GM21390 (cell line): ENCODE data around the gene CD63.

ENCODE experiments used
- ATAC-seq: cut with Tn5 transposase; IDR thresholded peaks from one replicate; pipeline ENCODE4 v1.9.1; 2021; ENCODE audit not compliant: unreplicated experiment

The CD63 gene

GRCh38 chr12:55722948-55723347 lies 5.9 kb downstream of the CD63 start:
- ATAC-seq, result no peak

- no peak for ATAC-seq
These were observed 7.1 kb downstream of the CD63 start for GRCh38 chr12:55721601-55722213.

- no peak for ATAC-seq
These were observed 7.8 kb downstream of the CD63 start for GRCh38 chr12:55720894-55721444.

GRCh38 chr12:55720071-55720564 lies 8.7 kb downstream of the CD63 start, which contains the start of gene RDH5:
RDH5 (plus strand) TSS chr12:55720393; CDS start chr12:55721185, 792 bp downstream.
- no peak for ATAC-seq

- ATAC-seq, result no peak
These were observed 9.4 kb downstream of the CD63 start for GRCh38 chr12:55719371-55719770.

- no peak for ATAC-seq
These were observed 10.1 kb downstream of the CD63 start for GRCh38 chr12:55718624-55719275.

GRCh38 chr12:55718015-55718414 lies 10.8 kb downstream of the CD63 start:
- ATAC-seq, result no peak

GRCh38 chr12:55717011-55718007 lies 11.5 kb downstream of the CD63 start:
- peak; percentile 26 for ATAC-seq

- ATAC-seq, result no peak
These were observed 12.2 kb downstream of the CD63 start for GRCh38 chr12:55716582-55716957.

GRCh38 chr12:55715833-55716581 lies 12.8 kb downstream of the CD63 start, which contains the start of gene BLOC1S1:
BLOC1S1 (plus strand) TSS chr12:55716046; CDS start chr12:55716052, 6 bp downstream.
- peak; percentile 87 for ATAC-seq

GRCh38 chr12:55715169-55715764 lies 13.5 kb downstream of the CD63 start:
- ATAC-seq, result no peak

- no peak for ATAC-seq
These were observed 15.1 kb downstream of the CD63 start for GRCh38 chr12:55713721-55714120.

- ATAC-seq, result no peak
These were observed 16.0 kb downstream of the CD63 start for GRCh38 chr12:55712700-55713415.

GRCh38 chr12:55711786-55712553 lies 16.8 kb downstream of the CD63 start:
- ATAC-seq, result no peak

GRCh38 chr12:55708695-55709233 lies 20.0 kb downstream of the CD63 start:
- ATAC-seq, result no peak

- ATAC-seq, result no peak
These were observed 20.7 kb downstream of the CD63 start, which contains the start of gene ITGA7 for GRCh38 chr12:55707841-55708694. ITGA7 (minus strand) TSS chr12:55707904; CDS start chr12:55707682, 222 bp downstream.

GRCh38 chr12:55707219-55707671 lies 21.6 kb downstream of the CD63 start:
- no peak for ATAC-seq
